SHP77 treated with DMSO at 0.1 percent for 48 hours (cell line): ENCODE results near the gene VRK3.
"Not testable (repeated sequence)": the region's sequence is repeated elsewhere in the genome, so short reads cannot be mapped to it uniquely, and the experiment has no call there.

Experiments used
- DNase-seq: peaks from one replicate; lab custom pipeline; 2025; lab: John Stamatoyannopoulos, UW

Gene VRK3

GRCh38 chr19:49956115-49956495 lies 69.1 kb downstream of the VRK3 start:
- no peak for DNase-seq

GRCh38 chr19:49954933-49955332 lies 70.2 kb downstream of the VRK3 start:
- DNase-seq = peak; percentile 89

DNA sequence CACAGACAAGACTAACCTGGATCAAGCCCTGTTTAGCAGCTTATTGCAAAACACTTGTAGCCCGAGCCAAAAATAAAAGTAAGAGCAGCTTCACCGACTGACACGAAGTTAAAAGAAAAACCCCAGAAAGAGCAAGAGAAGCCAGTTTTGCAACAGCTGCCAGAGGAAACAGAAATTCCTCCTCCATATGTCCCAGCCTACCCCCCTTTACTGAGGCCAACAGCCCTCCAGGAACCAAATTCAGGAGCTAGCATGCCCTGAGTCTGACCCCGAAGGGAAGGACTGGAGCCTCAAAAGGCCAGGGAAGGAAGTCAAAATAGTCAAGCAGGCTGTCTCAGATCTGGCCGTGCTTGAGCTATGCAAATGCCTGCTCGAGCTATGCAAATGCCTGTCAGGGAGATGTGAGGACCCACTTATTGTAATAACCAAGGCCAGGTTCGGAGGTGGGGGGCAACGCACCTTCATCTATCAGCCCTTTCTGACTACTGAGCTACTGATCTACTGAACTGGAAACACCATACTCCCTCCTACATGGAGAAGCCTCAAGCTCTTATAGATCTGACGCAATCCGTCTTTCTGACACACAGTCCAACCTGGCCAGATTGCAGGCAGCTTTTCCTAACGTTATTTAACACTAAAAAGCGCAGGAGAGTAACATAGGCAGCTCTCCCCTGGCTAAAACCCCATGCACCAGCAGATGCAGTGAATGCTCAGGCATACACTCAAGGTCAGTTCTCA lies 70.9 kb downstream of the VRK3 start:
- DNase-seq = no peak

GRCh38 chr19:49953416-49953815 lies 71.8 kb downstream of the VRK3 start:
- DNase-seq = no peak

GRCh38 chr19:49952906-49953305 lies 72.3 kb downstream of the VRK3 start:
- DNase-seq = no peak

DNA sequence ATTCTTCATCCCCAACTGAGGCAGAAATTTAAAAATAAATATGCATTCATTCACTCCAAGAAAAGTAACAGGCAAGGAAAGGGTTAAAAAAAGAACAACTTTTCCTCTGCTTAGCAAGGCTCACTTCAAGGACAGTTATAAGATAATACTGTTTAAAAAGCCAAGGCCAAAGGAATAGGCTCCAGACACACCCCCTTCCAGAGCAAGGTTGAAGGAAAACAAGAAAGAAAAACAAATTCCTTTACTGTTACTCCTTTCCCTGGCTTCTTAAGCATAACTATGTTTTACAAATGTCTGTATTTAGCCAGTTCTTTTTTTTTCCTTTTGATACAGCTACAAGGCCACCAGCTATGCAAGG lies 72.7 kb downstream of the VRK3 start:
- no peak for DNase-seq

DNA sequence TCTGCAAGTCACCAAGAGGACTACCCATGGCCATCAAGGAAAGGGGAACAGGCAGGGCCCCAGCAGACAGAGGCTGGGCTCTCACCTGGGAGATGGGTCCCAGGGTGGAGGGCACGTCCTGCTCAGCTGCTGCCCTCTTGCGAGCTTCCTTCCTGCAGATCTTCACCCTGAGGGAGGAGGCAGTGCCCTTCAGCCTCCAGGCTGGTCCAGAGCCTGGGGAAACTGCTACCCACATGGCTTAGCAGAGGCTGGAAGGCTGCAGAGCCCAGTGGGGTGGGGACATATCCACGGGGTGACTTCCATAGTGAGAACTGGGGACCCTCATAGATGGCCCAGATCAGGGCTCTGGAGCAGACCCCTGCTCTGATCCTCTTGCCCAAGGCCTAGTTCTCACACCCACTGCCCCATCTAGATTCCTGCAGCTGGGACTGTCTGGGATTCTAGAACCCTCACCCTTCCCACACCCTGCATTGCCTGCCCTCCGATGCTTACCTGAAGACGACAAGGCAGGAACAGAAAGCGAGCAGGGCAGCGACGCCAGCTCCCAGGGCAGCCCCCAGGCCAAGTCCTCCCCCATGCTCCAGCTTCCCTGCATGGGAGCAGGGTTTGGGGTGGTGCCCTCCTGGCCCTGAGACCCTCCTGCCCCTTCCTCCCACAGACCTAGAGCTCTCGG lies 73.2 kb downstream of the VRK3 start:
- no peak for DNase-seq

DNA sequence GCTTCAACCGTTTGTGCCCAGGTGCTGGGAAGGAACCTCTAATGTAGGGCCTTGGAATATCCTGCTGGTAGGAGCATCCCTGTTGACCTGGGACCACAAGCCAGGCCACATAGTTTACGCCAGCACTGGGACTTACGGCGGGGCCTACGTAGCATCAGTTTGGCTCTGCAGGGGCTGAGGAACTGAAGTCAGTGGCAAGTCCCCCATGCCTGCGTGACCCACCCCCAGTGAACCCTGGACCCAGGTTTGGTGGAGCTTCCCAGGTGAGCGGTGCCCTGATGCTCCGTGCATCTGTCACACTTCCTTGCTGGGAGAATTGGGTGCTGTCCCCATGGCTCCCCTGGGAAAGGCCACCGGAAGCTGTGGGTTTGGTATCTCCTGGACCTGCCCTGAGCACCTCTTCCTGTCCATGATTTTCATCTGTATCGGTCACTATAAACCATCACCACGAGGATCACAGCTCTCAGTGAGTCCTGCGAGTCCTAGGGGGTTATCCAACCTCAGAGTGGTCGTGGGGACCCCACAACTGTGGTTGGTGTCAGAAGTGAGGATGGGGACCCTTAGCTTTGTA lies 74.1 kb downstream of the VRK3 start:
- no peak for DNase-seq

GRCh38 chr19:49950590-49950948 lies 74.6 kb downstream of the VRK3 start:
- DNase-seq = no peak

- no peak for DNase-seq
These were observed 75.2 kb downstream of the VRK3 start for GRCh38 chr19:49949742-49950589.

DNA sequence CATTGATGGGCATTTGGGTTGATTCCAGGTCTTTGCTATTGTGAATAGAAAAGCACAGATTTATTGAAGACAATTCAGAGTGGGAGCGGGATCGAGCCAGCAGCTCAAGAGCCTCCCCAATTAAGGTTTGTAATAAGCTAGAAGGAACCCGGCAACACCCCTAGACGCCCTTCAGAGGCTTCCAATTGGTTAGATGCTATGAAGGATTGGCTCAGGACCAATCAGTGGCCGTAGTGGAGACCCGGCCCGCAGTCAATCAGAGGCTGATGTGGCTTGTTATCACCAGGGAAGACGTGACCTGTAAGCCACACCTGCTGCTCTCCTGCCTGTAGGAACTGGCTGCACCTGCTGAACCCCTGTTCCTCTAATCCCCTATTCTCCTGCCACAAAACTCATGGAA lies 78.8 kb downstream of the VRK3 start:
- DNase-seq = no peak

- DNase-seq = not testable (repeated sequence)
These were observed 80.6 kb downstream of the VRK3 start for GRCh38 chr19:49944567-49944966.

DNA sequence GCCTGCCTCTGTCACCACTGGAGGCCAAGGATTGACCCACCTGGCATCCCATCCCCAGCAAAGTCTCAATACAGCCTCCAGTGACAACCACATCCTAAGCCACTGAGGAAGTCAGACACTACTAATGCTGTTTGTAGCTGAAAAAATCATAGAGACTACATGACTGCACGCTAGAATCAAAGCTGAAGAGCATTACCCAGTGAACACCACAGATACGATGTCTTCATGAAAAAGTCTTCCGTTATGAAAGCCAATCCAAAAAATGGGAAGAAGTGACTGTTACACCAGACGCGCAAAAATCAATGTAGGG lies 84.7 kb downstream of the VRK3 start:
- no peak for DNase-seq

DNA sequence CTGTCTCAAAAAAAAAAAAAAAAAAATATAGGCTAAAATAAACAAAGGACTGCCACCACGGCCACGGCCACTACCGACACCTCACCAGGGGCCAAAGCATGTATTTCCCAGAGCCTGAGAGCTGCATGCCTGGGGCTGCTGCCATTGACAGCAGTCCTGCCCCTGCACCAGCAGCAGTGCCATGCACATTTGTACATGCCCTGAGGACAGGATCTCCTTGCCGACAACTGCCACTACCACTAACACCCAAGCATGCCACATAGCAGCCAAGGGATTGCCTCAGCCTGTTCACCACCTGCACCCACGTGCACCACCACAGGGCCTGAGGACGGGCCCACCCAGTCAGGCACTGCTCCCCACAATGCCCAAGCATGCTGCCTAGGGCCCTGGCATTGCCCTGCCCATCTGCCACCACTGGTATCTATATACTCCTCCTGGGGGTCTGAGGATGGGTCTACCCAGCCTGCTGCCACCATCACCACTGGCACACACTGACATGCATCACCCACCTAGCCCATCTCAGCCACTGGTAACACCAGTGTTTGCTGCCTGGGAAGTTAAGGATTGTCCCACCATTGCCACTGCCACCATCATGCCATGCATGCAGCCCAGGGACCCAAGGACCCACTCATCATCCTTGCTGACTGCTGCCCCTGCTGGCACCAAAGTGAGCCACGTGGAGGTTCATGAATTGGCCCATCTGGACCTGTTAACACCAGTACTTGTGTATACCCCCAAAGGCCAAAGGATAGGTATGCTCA lies 85.3 kb downstream of the VRK3 start:
- no peak for DNase-seq

- DNase-seq = no peak
These were observed 86.5 kb downstream of the VRK3 start for GRCh38 chr19:49938662-49939061.

DNA sequence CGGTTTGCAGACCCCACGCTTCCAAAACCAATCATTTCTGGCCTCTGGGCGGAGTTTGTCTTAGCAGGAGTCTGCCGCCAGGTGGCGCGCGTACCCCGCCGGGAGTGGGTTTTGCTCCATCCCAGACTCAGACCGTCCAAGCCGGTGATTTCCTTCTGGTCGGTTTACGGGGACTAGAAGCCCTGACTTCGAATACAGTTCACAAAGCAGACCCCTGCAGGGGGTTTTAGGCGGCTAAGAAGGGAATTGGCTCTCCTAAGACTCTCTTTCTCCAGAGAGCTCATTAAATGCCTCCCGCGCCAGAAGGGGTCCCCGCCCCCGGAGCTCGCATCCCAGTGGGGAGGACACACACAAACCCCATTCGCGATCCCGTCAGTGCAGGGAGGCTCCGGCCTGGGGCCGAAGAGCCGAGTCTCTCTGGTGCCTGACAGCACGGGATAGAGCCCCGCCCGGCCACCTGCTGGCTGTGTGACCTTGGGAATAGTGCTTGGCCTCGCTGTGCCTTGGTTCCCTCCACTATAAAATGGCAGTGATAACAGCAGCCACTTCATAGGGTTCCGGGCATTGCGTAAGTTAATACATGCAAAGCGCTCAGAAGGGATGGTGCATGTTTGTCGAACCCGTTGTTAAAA lies 87.3 kb downstream of the VRK3 start:
- peak; percentile 51 for DNase-seq

DNA sequence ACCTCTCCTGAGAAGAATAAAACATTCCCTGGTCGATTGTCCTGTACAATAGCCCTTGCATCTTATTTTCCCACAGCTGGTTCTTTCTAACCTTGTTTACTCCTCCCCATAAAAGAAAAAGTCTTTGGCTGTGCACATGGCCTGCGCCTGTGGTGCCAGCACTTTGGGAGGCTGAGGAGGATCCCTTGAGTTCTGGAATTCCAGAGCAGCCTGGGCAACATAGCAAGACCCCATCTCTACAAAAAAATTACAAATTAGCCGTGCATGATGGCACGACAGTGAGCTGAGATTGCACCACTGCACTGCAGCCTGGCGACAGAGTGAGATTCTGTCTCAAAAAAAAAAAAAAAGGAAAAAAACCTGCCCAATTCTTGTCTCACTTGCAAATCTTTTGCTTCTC lies 88.6 kb downstream of the VRK3 start:
- no peak for DNase-seq

DNA sequence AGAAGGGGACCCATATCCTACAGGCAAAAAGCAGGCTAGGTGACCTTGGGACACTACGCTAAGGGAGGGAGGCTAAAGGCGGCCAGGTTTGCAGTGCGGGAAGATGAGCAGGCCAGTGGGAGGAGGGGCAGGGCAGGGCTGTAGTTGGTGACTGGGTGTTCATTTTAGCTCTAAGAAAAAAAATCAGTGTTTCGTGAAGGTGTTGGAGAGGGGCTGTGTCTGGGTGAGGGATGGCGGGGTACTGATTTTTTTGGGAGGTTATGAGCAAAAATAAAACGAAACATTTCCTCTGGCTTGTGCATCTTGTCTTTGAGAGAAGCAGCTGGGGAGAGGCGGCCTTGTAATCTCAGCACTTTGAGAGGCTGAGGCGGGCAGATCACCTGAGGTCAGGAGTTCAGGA lies 91.5 kb downstream of the VRK3 start:
- DNase-seq = no peak

GRCh38 chr19:49932731-49933131 lies 92.4 kb downstream of the VRK3 start:
- DNase-seq = no peak

DNA sequence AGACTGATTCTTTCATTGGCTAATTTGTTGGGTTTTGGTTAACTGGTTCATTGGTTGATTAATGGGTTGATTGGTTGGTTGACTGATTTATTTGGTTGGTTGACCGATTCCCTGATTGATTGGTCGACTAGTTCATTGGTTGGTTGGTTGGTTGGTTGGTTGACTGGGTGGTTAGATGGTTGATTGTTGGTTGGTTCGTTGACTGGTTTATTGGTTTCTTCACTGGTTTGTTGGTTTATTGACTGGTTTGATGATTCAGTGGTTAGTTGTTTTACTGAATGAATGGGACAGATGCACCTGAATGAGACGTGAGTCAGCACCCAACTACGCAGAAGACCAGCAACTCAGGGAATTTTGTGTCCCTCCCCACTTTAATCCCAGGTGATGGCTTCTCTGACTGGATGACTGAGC lies 93.1 kb downstream of the VRK3 start:
- DNase-seq = no peak

DNA sequence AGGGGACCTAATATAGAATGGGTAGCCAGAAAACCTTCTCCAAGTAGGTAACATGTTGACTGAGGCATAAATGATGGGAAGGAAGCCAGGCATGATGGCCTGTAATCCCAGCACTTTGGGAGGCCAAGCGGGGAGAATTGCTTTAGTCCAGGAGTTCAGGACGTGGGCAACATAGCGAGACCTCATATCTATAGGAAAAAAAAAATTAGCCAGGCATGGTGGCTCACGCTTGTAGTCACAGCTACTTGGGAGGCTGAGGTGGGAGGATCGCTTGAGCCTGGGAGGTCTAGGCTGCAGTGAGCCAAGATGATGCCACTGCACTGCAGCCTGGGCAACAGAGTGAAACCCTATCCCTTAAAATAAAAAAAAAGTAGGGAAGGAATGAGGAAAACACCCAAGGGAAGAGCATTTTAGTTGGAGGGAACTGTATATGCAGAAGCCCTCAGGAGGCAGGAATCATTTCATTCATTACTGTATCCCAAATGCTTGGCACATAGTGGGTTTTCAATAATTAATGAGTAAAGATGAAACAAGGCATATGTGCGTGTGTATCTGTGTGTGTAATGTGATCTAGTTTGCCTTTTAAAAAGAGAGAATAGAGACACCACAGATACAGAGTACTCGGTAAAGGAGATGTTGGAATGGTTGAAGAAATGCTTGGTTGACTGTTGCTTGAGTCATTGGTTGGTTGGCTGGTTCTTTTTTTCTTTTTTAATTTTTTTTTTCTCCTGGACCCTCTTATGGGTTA lies 93.7 kb downstream of the VRK3 start:
- no peak for DNase-seq
